ENCODE results near the gene N4BP3. TPM values are rescaled to one million over a fixed set of nuclear protein-coding genes. Genes with fewer than 3 reads are reported as not detected.

N4BP3 gene
- total RNA-seq, 2 experiments from 2014 or later: 0.99 to 1.1 TPM

Other genes with a start within 250 kb of the N4BP3 start
- not detected for gene PROP1, start 117.3 kb upstream of the N4BP3 start, total RNA-seq
- gene RMND5B, start 17.5 kb downstream of the N4BP3 start, total RNA-seq: 1 to 10 TPM; 3.7 to 5.6 TPM
- 100 to 1,000 TPM; 144 to 168 TPM for gene NHP2, start 40.4 kb downstream of the N4BP3 start, total RNA-seq
- not detected for gene GMCL2, start 73.8 kb downstream of the N4BP3 start, total RNA-seq
- 100 to 1,000 TPM; 268 to 391 TPM for gene HNRNPAB, start 91.0 kb downstream of the N4BP3 start, total RNA-seq
- gene PHYKPL, start 119.3 kb downstream of the N4BP3 start, total RNA-seq: 100 to 1,000 TPM; 117 to 120 TPM